ENCODE data around the gene PTPRN2. TPM values are rescaled to one million over a fixed set of nuclear protein-coding genes. Genes with fewer than 3 reads are reported as not detected.

The PTPRN2 gene
- total and polyA plus RNA-seq, 2 of the 13 experiments (the other 11 are each of a cell fraction or from before 2014, with no cell fraction given): 2.5 to 24.2 TPM

DNA sequence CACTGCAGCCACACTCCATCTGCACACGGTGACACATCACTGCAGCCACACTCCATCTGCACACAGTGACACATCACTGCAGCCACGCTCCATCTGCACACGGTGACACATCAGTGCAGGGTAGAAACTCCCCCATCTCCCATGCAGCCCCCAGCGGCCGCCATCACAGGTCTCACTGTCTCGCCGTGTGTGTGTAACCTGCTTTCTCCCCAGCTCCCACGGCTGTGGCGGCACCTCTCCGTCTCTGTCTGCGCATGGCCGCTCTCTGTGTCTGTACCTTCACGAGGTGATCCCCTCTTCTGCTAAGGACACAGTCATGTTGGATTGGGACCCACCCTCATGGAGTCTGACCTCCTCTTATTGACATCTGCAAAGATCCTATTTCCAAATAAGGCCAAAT, 527.4 kb downstream of the PTPRN2 start:
- Histone ChIP-seq H3K79me2 (ENCODE audit: insufficient read depth, low read length) (no peaks in the 10 kb centered on the region), H3K27me3 (ENCODE audit: control insufficient read depth in 1 of 2, insufficient read depth in 2 of 2, low read length in 2 of 2) (no peaks in the 10 kb centered on the region), H3K9ac (ENCODE audit: insufficient read depth, low read depth, low read length) (no peak overlapping the region), H3K27ac (ENCODE audit: extremely low read length, insufficient read depth, low read length) (no peak overlapping the region), H3K4me1 (ENCODE audit: insufficient read depth, low read length) (no peaks in the 10 kb centered on the region), H3K9me3 (ENCODE audit: low read length) (no peaks in the 10 kb centered on the region), H3K4me3 (replicated peaks in 1 of 3; ENCODE audit: insufficient read depth in 1 of 3, low read depth in 2 of 3, low read length in 3 of 3) (no peak overlapping the region), H3K36me3 (replicated peaks in 1 of 2; ENCODE audit: control insufficient read depth in 1 of 2, insufficient read depth in 2 of 2, low read length in 2 of 2) (no peaks in the 10 kb centered on the region), H2AFZ (ENCODE audit: low read length) (no peak overlapping the region), H4K20me1 (ENCODE audit: insufficient read depth, low read length) (0 out of 2 replicates have a peak, but pooled peaks cover 5% of the 10 kb centered on the region), H3K4me2 (ENCODE audit: low read depth, low read length) (no peak overlapping the region)
- in situ Hi-C loops (cut with HindIII; ENCODE audit: extremely low pct_ligation_motif_present, low pct_unique_long_range_greater_than_20kb) (loop anchor here (25.0 kb wide), 1 partner anchor 302 kb away; no protein-coding TSS in a partner anchor), intact Hi-C loops (cut with micrococcal nuclease; ENCODE audit: unreplicated experiment) (no loop called here)
- FAIRE-seq (no peak), ATAC-seq (no peak), DNase-seq (ENCODE audit: low spot score) (no peak)
- 87% methylated on average over 12 of the region's 13 CpGs for WGBS (ENCODE audit: low lambda C conversion rate)
- ChIA-PET CTCF (ENCODE audit: low intra/inter-chr PET ratio, low total read pairs) (no interaction called here), POLR2A (no interaction called here)
- BruUV-seq (replicated peaks): no TSS peak
- TF ChIP-seq ZC3H4 (CRISPR knock-in tag; IDR thresholded peaks at IDR 0.05; ENCODE audit: borderline replicate concordance) (no peak), ZNF142 (CRISPR knock-in tag; IDR thresholded peaks at IDR 0.05) (no peak), ZNF841 (CRISPR knock-in tag; IDR thresholded peaks at IDR 0.05; ENCODE audit: borderline replicate concordance) (no peak), ZNF33A (CRISPR knock-in tag; IDR thresholded peaks at IDR 0.05; ENCODE audit: borderline replicate concordance) (no peak), ZSCAN22 (CRISPR knock-in tag; IDR thresholded peaks at IDR 0.05) (no peak), POGZ (CRISPR knock-in tag; IDR thresholded peaks at IDR 0.05) (no peak), ZNF749 (CRISPR knock-in tag; IDR thresholded peaks at IDR 0.05; ENCODE audit: borderline replicate concordance) (no peak), ZNF484 (CRISPR knock-in tag; IDR thresholded peaks at IDR 0.05; ENCODE audit: borderline replicate concordance, low read depth) (no peak), IRX3 (CRISPR knock-in tag; IDR thresholded peaks at IDR 0.05; ENCODE audit: borderline replicate concordance, low read depth) (no peak), GATAD2A (CRISPR knock-in tag; IDR thresholded peaks at IDR 0.05) (no peak), AGO2 (optimal IDR thresholded peaks at IDR 0.05; ENCODE audit: low read depth, low read length) (no peak), FOSL1 (CRISPR knock-in tag; IDR thresholded peaks at IDR 0.05; ENCODE audit: borderline replicate concordance) (no peak)
